Muscle layer of colon (tissue), 2 donors: ENCODE measurements around the gene HS2ST1.

Experiments used
- H3K27ac ChIP-seq: one replicate; pipeline ENCODE4 v1.7.0; 2013; ENCODE audit warnings: low read depth, mild to moderate bottlenecking, low read length, moderate library complexity
- H3K27me3 ChIP-seq, 2 donors: one replicate each; pipeline ENCODE4 v1.7.0; 2013; ENCODE audit warnings: low read length in 2 of 2, mild to moderate bottlenecking in 2 of 2; ENCODE audit not compliant: insufficient read depth in 2 of 2, control insufficient read depth in 1 of 2
- H3K36me3 ChIP-seq: one replicate; pipeline ENCODE4 v1.7.0; 2013; ENCODE audit warnings: mild to moderate bottlenecking, low read length; ENCODE audit not compliant: insufficient read depth
- H3K4me1 ChIP-seq: one replicate; pipeline ENCODE4 v1.7.0; 2013; ENCODE audit warnings: mild to moderate bottlenecking, low read length; ENCODE audit not compliant: insufficient read depth
- H3K4me3 ChIP-seq, 2 donors: one replicate each; pipeline ENCODE4 v1.7.0; 2013; ENCODE audit warnings: low read length in 2 of 2, low read depth in 1 of 2, mild to moderate bottlenecking in 1 of 2, moderate library complexity in 1 of 2
- H3K9ac ChIP-seq: one replicate; pipeline ENCODE4 v1.7.0; 2013; ENCODE audit warnings: low read length
- H3K9me3 ChIP-seq: one replicate; pipeline ENCODE4 v1.7.0; 2013; ENCODE audit warnings: mild to moderate bottlenecking, low read length
- donor health status: abdominal sarcoma.
- donor health status: Adenocarcinoma of cecum.

The HS2ST1 gene

GRCh38 chr1:87146986-87147385, 232.6 kb downstream of the HS2ST1 start:
- Histone ChIP-seq H3K9ac (no peak overlapping the region), H3K36me3 (no peaks in the 10 kb centered on the region), H3K4me1 (peaks cover 11% of the 10 kb centered on the region), H3K27ac (no peak overlapping the region), H3K27me3 (no peaks in the 10 kb centered on the region), H3K4me3 (no peak overlapping the region), H3K9me3 (no peaks in the 10 kb centered on the region)

GRCh38 chr1:87147851-87148250, 233.4 kb downstream of the HS2ST1 start:
- H3K9ac ChIP-seq = no peak overlapping the region
- peaks cover 11% of the 10 kb centered on the region for H3K4me1 ChIP-seq
- H3K36me3 ChIP-seq = no peaks in the 10 kb centered on the region
- no peak overlapping the region for H3K27ac ChIP-seq
- no peak overlapping the region for H3K4me3 ChIP-seq
- H3K27me3 ChIP-seq = no peaks in the 10 kb centered on the region
- H3K9me3 ChIP-seq = no peaks in the 10 kb centered on the region

- Histone ChIP-seq H3K36me3 (no peaks in the 10 kb centered on the region), H3K4me1 (peaks cover 11% of the 10 kb centered on the region), H3K9me3 (no peaks in the 10 kb centered on the region), H3K9ac (no peak overlapping the region), H3K27ac (no peak overlapping the region), H3K4me3 (no peak overlapping the region), H3K27me3 (no peaks in the 10 kb centered on the region)
Observed at GRCh38 chr1:87148661-87149060, 234.2 kb downstream of the HS2ST1 start.

GRCh38 chr1:87149241-87150041, 235.0 kb downstream of the HS2ST1 start:
- H3K36me3 ChIP-seq = no peaks in the 10 kb centered on the region
- H3K4me1 ChIP-seq = peaks cover 11% of the 10 kb centered on the region
- no peak overlapping the region for H3K27ac ChIP-seq
- H3K9ac ChIP-seq = no peak overlapping the region
- no peak overlapping the region for H3K4me3 ChIP-seq
- no peaks in the 10 kb centered on the region for H3K27me3 ChIP-seq
- H3K9me3 ChIP-seq = no peaks in the 10 kb centered on the region

GRCh38 chr1:87150143-87150542, 235.7 kb downstream of the HS2ST1 start:
- peaks cover 11% of the 10 kb centered on the region for H3K4me1 ChIP-seq
- H3K9me3 ChIP-seq = no peaks in the 10 kb centered on the region
- H3K9ac ChIP-seq = no peak overlapping the region
- H3K4me3 ChIP-seq = no peak overlapping the region
- no peaks in the 10 kb centered on the region for H3K36me3 ChIP-seq
- no peaks in the 10 kb centered on the region for H3K27me3 ChIP-seq
- H3K27ac ChIP-seq = no peak overlapping the region

- peaks cover 11% of the 10 kb centered on the region for H3K4me1 ChIP-seq
- H3K4me3 ChIP-seq = peak overlapping the region; percentile 33 to 39
- no peak overlapping the region for H3K9ac ChIP-seq
- no peaks in the 10 kb centered on the region for H3K36me3 ChIP-seq
- no peaks in the 10 kb centered on the region for H3K9me3 ChIP-seq
- H3K27ac ChIP-seq = no peak overlapping the region
- no peaks in the 10 kb centered on the region for H3K27me3 ChIP-seq
Observed at GRCh38 chr1:87151500-87152421, 237.3 kb downstream of the HS2ST1 start.

- Histone ChIP-seq H3K27me3 (no peaks in the 10 kb centered on the region), H3K27ac (no peak overlapping the region)
Observed at GRCh38 chr1:87154384-87154783, 239.9 kb downstream of the HS2ST1 start.

GRCh38 chr1:87155170-87155569, 240.7 kb downstream of the HS2ST1 start:
- Histone ChIP-seq H3K27me3 (no peaks in the 10 kb centered on the region), H3K9ac (no peak overlapping the region), H3K36me3 (no peaks in the 10 kb centered on the region), H3K4me1 (no peaks in the 10 kb centered on the region), H3K4me3 (no peak overlapping the region), H3K9me3 (no peaks in the 10 kb centered on the region), H3K27ac (no peak overlapping the region)

More at GRCh38 chr1:87154384-87154783, 239.9 kb downstream of the HS2ST1 start:
- Histone ChIP-seq H3K36me3 (no peaks in the 10 kb centered on the region), H3K9me3 (no peaks in the 10 kb centered on the region), H3K9ac (no peak overlapping the region), H3K4me3 (no peak overlapping the region), H3K4me1 (peaks cover 3% of the 10 kb centered on the region)

GRCh38 chr1:87155648-87156047, 241.2 kb downstream of the HS2ST1 start:
- Histone ChIP-seq H3K9ac (no peak overlapping the region), H3K27ac (no peak overlapping the region), H3K36me3 (no peaks in the 10 kb centered on the region), H3K9me3 (no peaks in the 10 kb centered on the region), H3K27me3 (no peaks in the 10 kb centered on the region), H3K4me3 (no peak overlapping the region), H3K4me1 (no peaks in the 10 kb centered on the region)

GRCh38 chr1:87156124-87156523, 241.7 kb downstream of the HS2ST1 start:
- no peak overlapping the region for H3K4me3 ChIP-seq
- H3K36me3 ChIP-seq = no peaks in the 10 kb centered on the region
- H3K9me3 ChIP-seq = no peaks in the 10 kb centered on the region
- no peak overlapping the region for H3K9ac ChIP-seq
- no peak overlapping the region for H3K27ac ChIP-seq
- H3K4me1 ChIP-seq = no peaks in the 10 kb centered on the region
- H3K27me3 ChIP-seq = no peaks in the 10 kb centered on the region

- Histone ChIP-seq H3K27ac (no peak overlapping the region), H3K4me1 (no peaks in the 10 kb centered on the region), H3K4me3 (no peak overlapping the region), H3K36me3 (no peaks in the 10 kb centered on the region), H3K27me3 (no peaks in the 10 kb centered on the region), H3K9ac (no peak overlapping the region), H3K9me3 (no peaks in the 10 kb centered on the region)
Observed at GRCh38 chr1:87159378-87159915, 245.0 kb downstream of the HS2ST1 start.
